GM19372 (cell line): ENCODE measurements around the gene PLA2G2E.
"Not testable (repeated sequence)": the region's sequence is repeated elsewhere in the genome, so short reads cannot be mapped to it uniquely, and the experiment has no call there.

ENCODE experiments used
- ATAC-seq: cut with Tn5 transposase; IDR thresholded peaks from one replicate; pipeline ENCODE4 v1.9.1; 2021; ENCODE audit warnings: mild to moderate bottlenecking, low read depth, moderate library complexity; ENCODE audit not compliant: unreplicated experiment

Gene PLA2G2E

DNA sequence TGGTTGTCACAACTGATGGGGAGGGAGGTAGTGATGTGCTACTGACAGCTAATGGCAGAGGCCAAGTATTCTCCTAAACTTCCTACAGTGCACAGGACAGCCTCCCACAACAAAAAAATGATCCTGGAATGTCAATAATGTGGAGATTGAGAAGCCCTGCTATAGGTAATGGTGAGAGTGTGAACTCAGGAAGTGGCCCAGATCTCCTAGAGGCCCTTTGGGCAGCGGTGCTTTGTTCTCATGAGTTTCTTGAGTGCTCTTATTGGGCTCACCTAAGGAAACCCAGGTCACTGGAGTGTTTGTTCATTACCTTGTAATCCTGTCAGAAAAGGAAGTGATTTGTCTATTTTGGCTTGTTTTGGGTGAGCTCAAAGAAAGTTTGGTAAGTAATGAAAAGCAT lies 35.3 kb downstream of the PLA2G2E start:
- ATAC-seq, result no peak

DNA sequence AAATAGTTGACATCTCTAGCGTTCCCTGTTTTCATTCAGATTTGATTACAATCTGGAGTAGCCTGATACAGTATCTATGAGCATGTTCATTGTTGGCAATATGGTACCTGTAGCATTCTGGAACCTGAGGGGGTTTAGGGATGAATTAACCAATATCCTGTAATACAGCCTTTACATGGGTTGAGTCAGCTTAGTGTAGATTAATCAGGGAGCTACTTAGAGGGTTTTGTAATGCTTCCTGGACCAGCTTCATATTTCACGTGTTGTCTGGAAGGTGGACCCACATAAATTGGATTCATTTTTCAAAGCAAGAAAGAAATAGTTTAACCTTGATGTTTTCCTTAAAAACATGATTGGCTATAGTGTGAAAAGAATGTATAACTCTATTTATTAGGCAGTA lies 37.6 kb downstream of the PLA2G2E start:
- ATAC-seq, result no peak

DNA sequence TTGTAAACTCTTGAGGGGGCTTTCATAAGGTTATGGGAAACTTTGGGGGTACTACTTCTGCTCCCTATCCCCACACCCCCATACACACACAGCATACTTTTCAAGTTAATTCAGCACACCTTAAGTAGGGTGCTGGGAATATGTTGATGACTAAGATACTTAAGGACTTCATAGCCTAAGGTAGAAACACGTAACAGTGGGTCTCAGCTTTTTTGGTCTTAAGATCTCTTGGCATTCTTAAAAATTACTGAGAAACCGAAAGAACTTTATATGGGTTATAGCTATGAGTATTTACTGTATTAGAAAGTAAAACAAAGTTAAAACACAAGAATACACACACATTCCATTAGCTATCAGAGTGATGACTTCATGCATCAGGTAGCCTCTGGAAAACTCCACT lies 39.1 kb downstream of the PLA2G2E start:
- ATAC-seq, result no peak

DNA sequence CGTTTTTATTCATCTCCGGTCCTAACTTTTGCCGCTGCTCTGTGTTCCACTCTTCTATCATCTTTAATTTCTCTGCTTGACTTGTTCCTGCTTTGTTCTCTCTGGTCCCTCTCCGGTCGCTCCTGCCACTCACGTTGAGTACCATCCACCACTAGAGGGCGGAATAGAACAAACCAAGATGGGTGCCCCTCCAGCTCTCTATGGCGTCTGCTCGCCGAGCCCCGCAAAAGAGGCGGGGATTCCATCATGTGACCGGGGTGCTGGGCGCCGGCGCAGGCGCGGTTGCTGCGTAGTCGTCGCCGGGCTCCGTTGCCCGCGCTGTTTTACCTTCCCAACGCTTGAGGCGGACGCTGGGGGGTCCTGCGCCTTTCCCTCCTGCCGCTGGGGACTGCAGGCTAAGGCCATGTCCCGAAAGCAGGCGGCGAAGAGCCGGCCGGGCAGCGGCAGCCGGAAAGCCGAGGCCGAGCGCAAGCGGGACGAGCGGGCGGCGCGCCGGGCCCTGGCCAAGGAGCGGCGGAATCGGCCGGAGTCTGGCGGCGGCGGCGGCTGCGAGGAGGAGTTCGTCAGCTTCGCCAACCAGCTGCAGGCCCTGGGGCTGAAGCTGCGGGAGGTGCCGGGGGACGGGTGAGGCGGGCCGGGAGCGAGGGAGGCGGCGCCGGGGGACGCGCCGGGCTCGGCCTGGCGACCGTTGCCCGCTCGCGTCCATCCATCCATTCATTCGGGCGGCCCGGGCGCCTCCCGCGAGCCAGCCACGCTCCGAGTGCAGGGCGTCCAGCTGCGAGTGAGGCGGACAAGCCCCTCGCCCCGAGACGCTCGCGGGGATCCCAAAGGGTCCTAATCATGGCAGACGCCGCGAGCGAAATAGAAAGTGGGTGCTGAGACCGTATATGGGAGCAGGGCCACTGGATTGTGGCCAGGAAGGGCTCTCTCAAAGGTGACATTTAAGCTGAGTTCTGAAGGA lies 41.0 kb downstream of the PLA2G2E start, which contains the start of gene OTUD3:
Gene OTUD3 (plus strand): TSS at position 285 of the 961 bp plus-strand sequence. CDS start 119 bp downstream, at position 404.
- peak; percentile 97 for ATAC-seq

DNA sequence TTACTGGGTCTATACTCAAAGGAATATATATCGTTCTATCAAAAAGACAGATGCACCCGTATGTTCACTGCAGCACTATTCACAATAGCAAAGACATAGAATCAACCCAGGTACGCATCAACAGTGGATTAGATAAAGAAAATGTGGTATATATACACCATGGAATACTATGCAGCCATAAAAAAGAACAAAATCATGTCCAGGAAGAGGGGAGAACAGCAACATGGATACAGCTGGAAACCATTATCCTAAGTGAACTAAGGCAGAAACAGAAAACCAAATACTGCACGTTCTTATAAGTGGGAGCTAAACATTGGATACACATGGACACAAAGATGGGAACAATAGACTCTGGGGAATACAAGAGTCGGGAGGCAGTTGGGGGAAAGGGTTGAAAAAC lies 42.6 kb downstream of the PLA2G2E start:
- not testable (repeated sequence) for ATAC-seq

DNA sequence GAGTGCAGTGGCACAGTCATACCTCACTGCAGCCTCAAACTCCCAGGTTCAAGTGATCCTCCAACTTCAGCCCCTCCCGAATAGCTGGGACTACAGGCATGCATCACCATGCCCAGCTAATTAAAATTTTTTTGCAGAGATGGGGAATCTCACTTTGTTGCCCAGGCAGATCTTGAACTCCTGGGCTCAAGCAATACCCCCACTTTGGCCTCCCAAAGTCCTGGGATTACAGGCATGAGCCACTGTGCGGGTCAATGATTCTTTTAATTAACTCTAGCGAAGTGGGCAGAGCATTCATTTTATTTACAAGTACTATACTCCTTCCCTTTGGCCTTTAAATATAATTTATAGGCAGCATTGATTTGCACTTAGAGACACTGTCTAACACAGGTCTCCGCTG lies 43.8 kb downstream of the PLA2G2E start:
- no peak for ATAC-seq

DNA sequence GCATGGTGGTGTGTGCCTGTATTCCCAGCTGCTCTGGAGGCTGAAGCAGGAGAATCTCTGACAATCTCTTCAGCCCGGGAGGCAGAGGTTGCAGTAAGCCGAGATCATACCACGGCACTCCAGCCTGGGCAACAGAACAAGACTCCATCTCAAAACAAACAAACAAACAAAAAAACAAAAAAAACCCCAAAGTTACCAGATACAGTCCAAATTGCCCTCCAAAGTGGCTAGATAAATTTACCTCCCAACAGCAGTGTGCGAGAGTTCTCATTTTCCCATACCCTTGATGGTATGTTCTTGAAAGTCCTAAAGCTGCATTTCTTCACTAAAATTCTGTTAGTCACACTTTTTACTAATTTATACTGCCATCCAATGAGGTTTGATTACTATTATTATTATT lies 44.2 kb downstream of the PLA2G2E start:
- no peak for ATAC-seq

DNA sequence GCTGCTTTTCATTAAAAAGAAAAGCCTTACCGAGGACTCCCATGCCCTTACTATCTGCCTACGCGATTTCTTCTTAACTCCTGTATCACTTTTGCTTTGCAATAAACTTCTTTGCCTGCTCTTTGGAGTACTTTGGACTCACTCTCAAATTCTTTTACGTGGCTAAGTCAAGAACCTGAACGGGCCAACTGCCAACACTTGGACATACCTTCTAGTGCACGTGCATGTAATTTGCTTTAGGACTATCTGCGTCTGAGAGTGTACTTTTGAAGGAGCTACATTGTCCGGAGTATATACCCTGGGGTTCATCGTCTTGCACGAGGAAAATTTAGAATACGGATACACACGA lies 44.8 kb downstream of the PLA2G2E start:
- no peak for ATAC-seq

DNA sequence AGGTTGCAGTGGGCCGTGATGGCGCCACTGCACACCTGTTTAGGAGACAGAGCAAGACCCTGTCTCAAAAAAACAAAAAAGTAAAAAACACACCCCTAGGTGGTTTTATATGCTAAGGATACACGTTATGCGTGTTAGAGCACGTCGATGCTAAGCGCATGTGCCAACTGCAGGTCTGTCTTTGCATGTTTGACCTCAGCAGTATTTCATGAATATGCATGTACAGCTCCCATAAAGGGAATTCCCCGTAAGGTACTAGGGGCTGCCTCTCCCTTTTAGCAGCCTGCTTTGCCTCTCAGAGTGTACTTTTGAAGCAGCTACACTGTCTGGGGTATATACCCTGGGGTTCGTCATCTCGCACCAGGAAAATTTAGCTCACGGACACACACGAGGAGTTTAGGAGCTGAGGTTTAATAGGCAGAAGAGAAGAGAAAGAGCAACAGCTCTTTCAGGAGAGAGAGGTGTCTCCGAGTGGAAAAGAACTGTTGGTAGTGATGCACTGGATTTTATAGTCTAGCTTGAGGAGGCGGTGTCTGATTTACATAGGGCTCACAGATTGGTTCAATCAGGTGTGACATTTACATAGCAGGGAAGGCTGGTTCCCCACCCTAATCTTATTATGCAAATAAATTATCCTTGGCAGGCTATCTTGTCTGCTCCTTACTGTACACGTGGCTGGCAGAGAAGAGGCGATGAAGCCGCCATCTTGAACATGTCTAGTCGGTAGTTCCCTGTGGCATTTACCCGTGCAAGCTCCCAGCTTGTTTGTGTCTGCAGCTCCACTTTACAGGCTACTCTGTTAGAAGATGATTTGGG lies 45.4 kb downstream of the PLA2G2E start:
- ATAC-seq, result no peak

DNA sequence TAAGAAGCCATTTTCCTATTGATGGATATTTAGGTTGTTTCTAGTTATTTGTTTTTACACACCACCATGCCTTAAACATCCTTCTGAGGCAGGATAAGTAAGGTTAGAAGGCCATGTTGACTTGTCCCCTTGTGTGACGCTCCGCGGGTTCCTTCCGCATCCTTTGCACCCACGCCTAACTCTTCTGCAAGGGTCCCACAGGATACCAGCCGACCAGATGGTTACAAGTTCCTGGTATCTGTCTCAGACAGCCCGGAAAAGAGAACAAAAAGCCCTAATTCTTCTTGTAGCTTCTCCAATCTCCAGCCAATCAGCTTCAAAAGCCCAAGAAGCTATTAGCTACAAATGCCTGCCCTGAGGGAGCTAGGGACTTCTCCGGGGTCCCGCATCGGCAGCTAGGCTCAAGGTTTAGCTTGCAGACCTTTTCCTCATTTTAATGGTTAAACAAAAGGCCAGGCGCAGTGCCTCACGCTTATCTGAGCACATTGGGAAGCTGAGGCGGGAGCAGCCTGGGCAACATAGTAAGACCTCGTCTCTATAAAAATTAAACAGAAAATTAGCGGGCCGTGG lies 46.2 kb downstream of the PLA2G2E start:
- ATAC-seq, result no peak

DNA sequence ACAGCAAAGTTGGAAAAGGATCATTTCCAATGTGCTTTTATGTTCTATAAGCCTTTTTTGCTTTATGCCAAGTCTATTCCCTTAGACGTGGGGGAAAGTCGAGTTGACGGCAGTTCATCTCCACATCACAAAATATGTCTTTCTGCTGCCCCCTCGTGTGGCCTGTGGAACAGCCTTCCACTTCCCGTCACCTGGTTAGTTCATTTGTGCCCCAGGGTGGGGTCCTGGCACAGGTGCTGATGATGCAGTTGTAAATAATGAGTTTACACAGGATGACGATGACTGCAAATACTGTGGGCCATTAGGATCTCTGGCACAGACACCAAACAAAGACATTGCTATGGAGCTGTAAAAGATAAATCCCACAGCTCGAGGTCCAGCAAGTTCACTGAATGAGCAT lies 51.2 kb downstream of the PLA2G2E start:
- no peak for ATAC-seq
